Activated CD4-positive, alpha-beta T cell treated with anti-CD3 and anti-CD28 coated beads, Interleukin-10, Interleukin-2, amounts not matched to agents 100 ng/mL and 50 ng/mL, durations not matched to agents 16 hours and 8 hours (primary cell): Measurements from ENCODE around the gene DRICH1.
A peak's percentile ranks its signal among the peaks of the same experiment; 100 is the strongest.
"Not testable (repeated sequence)": the region's sequence is repeated elsewhere in the genome, so short reads cannot be mapped to it uniquely, and the experiment has no call there.

ENCODE experiments used
- DNase-seq: peaks from one replicate; pipeline ENCODE4 v3.0.0-alpha.2; 2020

DRICH1 gene

DNA sequence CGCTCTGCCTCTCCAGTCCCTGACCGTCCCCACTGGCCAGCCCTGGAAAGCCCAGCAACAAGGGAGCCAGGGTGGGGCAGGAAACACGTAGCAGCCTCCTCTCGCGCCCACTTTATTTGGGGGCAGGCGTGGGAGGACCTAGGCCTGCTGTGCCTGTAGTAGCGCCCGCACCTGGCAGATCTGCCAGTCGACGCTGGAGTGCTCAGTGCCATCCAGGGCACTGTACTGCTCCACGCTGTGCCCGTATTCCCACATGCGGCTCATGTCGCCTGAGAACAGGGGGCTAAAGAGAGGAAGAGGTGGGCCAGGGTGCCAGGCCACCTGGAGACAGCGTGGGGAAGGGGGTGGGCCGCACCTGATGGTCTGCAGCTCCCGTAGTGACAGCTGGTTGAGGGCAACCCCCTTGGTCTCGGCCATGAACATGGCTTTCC, 17.0 kb upstream of the DRICH1 start:
- DNase-seq = no peak

DNA sequence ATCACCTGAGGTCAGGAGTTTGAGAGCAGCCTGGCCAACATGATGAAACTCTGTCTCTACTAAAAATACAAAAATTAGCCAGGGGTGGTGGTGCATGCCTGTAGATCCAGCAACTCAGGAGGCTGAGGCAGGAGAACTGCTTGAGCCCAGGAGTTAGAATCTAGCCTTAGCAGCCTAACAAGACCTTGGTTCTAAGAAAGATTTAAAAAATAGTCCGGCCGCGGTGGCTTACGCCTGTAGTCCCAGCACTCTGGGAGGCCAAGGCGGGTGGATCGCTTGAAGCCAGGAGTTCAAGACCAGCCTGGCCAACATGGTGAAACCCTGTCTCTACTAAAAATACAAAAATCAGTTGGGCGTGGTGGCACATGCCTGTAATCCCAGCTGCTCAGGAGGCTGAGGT, 14.4 kb upstream of the DRICH1 start:
- not testable (repeated sequence) for DNase-seq

DNA sequence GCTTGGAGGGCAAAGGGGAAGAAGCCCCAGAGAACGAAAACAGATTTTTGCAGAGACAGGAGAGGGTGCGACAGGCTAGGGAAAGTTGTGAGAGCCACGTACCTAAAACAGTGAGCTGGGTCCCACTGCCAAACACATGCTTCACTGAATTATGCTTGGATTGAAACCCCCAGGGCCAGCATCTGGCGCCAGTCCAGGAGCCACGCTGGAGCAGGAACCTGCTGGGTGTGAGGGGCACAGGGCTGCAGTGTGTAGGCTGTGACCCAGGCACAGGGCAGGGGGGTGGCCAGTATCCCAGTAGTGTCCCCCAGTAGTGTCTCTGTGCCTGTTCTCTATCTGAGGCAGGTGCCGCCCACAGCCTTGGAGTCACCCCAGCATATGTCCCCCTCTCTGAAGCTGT, 8.1 kb upstream of the DRICH1 start:
- DNase-seq = not testable (repeated sequence)

DNA sequence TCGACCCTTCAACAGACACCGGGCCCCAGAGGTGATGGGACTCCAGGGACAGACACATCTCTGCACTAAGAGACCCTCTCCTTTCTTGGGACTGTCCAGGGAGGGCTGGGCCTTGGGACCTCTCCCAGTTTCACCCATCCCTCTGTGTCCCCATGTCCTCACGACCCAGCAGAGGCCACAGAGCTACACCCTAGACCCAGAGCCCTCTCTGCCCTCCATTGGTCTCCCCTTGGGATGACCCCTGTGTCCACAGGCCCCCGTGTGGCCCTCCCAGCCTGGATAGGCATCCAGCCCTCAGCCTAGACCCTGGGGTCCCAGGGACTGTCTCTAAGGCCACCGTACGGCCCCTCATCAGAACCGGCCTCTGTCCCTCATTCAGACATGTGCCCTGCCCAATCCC, 7.5 kb upstream of the DRICH1 start:
- DNase-seq = no peak

DNA sequence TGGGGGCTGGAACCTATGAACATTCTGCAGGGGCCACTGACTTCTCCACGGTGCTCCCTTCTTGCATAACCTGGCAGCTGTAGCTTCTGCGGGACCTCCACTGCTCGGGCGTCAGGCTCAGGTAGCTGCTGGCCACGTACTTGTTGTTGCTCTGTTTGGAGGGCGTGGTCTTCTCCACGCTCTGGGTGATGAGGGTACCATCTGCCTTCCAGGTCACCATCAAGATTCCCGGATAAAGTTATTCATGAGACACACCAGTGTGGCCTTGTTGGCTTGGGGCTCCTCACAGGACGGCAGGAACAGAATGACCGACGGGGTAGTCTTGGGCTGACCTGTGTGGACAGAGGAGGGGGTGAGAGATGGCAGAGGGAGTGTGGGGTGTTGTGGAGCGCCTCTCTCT, 6.5 kb upstream of the DRICH1 start:
- no peak for DNase-seq

DNA sequence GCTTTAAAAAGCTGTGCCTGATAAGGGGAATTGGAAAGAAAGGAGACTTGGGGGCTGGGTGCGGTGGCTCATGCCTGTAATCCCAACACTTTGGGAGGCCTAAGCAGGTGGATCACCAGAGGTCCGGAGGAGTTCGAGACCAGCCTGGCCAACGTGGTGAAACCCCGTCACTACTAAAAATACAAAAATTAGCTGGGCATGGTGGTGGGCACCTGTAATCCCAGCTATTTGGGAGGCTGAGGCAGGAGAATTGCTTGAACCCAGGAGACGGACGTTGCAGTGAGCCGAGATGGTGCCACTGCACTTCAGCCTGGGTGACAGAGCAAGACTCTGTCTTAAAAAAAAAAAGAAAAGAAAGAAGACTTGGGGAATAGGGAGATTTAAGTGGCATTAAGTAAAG, 3.2 kb upstream of the DRICH1 start:
- not testable (repeated sequence) for DNase-seq

DNA sequence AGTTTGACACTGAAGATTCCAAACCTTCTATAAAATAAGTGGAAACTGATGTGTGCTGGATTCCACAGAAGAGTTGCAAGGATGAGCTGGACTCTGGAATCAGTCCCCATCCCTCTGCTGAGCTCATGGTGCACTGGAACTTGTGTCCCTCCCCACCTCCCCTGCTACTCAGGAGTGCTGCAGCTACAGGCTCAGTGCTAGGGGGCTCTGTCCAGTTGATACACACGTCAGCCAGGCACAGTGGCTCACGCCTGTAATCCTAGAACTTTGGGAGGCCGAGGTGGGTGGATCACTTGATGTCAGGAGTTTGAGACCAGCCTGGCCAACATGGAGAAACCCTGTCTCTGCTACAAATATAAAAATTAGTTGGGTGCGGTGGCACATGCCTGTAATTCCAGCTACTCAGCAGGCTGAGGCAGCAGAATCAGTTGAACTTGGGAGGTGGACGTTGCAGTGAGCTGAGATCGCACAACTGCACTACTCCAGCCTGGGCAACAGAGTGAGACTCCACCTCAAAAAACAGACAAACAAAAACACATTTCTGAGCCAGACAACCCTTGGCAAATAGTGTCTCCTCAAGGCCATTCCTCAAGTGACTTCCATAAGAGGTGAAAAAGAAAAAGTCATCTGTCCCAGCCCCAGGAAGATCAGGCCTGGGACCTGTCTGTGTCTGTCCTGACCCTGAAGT, 3.9 kb downstream of the DRICH1 start:
- DNase-seq = not testable (repeated sequence)

DNA sequence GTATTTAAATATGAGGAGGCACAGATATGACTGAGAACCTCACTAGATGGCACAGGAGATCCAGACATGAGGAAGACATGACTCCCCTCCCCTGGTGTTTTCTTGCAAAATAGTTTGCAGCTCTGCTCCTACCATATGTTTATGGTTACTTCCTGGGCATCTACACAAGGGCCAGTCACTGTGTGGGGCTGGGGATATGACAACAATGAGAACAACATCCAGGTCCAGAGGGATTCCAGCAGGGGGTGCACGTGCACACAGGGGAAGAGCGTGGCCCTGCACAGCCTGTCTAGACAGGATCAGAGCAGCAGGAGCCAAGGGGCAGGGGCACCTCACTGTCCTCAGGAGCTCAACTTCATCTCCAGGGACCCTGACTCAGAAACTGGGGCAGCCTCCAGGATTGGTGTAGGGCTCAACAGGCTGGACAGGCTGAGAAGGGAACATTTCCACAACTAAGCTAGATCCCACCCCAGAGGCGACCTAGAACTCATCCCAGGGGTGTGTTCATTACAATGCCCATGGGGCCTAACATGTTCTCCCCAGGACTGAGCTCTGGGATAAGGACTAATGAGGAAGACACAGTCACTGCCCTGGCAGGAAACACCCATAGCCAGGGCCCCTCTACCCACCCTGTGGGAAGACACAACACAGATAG, 4.6 kb downstream of the DRICH1 start:
- DNase-seq = peak; percentile 69

DNA sequence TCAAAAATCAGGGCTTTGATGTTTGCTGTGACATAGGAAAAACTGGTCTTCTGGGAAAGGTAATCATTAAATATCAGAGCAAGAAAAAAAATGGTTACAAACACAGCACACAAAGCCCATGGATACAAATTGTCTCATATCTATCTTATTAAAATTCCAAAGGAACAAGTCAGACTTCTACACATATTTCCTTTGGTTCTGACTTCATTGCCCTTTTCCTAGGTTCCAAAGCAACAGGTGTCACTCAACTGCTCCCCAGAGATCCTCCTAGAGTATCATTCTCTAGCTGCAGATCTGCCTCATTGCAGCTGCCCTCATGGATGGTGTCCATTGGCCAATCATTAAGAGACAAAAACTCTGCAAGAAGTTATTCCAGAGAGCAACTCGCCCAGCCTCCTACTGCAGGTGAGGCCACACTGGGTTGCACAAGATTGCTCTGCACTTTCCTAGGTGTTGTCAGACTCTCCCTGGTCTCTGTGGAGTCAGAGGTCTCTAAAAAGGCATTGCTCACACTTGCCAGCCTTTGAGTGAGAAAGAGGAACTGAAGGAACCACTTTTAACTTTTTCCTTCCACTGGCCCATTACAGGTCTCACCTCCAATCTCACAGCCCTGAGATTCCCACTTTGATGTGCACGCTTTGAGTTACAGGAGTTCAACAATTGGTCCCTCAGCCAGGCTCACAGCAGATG, 5.7 kb downstream of the DRICH1 start:
- no peak for DNase-seq

DNA sequence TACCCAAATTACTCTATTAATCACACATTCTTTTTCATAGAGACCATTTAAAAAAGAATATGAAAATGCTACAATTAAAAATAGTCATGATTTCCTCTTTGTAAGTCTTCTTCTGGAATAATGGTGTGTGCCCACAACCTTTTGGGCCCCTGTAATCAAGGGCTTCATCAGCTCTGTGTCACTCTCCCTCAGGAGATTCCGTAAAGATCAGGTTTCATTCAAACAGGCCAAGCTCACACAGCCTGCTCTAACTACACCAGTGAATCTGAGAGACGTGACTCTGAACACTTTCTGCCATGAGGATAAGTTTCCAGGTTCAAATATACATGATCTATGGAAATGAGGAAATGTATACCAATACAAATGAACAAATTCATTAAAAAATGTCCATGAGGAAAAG, 9.5 kb downstream of the DRICH1 start:
- DNase-seq = no peak

DNA sequence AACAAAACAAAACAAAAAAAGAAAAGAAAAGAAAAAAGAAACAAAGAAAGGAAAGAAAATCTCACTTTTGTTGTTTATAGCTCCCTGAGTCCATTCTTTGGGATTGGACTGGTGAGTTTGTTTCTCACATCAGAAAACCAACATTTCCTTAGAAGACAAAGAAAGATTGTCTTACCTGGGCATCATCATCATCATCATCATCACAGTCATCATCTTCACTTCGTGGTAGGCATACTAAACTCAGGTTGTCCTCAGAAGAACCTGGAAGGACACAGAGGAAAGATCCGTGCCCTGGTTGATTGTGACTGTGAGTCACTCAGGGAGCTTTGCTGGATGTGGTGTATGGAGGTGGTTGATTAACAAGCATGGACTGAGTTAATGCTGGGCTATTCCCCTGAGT, 10.2 kb downstream of the DRICH1 start:
- not testable (repeated sequence) for DNase-seq

DNA sequence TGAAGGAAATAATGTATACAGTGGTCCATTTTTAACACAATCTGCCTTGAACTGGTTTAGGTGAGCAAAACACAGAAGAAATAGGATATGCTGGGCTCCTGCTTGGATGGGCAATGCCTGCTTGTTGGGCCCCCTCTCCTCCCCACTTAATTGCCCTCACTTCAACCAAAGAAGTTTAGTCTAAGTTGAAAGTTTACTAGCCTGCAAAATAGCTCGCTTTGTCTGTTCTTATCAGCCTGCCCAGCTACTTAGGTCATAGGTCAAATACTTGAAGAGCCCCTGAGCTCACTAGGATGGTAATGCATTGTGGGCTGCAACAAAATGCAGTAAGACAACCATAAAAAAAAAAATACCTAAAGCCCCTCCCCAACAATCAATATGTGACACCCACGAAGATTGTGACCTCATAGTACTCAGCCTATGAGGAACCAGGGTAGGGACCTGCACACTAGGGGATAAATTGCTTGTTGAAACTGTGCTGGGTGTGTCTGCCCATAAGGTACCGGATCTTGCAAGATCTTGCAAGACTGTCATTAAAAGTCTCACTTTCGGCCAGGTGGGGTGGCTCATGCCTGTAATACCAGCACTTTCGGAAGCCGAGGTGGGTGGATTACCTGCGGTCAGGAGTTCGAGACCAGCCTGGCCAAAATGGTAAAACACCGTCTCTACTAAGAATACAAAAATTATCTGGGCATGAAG, 10.9 kb downstream of the DRICH1 start:
- DNase-seq = no peak

DNA sequence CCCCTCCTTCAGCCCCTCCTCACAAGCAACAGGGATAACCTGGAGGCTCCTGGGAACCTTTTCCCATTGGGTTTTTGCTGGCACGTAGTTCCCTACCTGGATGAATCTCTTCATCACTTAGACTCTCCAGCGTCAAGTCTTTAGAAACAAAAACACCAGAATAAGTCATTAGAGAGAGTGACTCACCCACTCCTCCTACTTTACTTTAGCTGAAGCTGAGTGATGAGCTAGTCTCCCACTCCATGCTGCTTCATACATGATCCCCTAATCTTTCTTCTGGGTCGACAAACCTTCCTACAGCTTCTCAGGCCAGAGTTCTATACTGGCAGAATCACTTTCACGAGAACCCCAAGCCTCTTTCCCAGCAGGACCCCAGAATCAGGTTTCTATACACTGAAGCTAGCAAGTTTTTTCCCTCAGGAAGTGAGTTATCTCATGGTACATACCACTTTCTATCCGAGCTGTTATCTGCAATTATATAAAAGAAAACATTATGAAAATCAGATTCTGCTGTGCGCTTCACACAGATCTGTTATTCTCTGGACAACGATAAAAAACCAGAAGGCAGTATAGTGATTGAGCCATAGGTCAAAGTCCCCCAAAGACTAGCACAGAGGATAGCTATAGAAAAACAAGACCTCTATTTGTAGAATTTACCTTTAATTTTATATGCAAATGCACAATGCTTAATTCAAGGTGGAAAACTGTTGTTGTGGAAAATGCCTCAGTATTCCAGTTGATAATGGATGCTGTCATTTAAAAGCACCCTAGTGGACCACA, 18.7 kb downstream of the DRICH1 start:
- DNase-seq = no peak

DNA sequence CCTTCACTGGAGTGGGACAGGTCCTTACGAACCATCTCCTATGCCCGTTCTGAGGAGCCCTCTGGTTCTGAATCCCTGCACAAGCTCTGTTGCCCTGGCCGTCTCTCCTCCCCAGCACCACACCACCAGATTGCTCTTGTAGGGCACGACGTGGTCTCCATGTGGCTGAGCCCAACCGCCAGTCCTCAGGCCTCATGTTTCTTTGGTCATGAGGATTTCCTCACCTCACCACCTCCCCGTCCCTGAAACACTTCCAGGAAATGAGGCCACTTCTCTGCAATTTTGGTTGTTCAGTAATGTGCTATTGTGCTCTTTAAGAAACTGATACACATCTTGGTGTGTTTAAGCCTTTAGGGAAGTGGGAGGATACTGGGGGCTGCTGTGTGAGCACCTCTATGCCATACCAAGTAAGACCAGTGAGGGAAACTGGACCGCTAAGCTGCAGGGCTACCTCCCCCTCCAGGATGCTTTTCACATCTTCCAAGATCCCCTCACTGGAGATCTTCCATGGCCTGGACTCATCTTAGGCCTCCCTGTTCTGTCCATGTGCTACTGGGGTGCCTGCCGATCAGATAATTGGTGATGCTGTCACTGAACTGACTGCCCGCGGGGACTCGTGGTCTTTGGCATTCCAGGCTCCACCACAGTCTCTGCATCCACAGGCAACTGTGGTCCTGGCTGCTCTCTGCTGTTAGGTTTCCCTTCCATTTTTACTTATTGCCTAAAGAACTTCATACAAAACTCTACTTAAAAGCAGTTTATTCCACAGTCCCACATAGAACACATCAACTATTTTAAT, 21.9 kb downstream of the DRICH1 start:
- peak; percentile 38 for DNase-seq

DNA sequence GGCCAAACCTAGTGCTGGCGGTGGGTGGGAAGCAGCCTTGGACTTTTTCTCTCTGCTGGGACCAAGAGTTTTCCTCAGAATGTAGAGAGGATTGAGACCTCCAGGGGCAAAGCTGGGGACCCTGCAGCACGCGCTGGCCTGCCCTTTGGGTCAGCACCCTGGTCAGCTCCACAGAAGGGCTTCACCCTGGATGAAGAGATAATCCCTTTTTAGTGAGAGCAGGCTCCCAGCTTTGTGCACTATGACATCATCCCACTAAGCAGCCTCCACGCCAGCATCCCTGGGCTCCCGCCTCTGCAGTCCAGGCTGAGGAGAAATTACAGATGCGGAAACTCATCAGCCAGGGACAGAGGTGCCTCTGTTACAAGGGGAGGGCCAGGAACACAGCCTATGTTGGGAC, 23.5 kb downstream of the DRICH1 start:
- no peak for DNase-seq

DNA sequence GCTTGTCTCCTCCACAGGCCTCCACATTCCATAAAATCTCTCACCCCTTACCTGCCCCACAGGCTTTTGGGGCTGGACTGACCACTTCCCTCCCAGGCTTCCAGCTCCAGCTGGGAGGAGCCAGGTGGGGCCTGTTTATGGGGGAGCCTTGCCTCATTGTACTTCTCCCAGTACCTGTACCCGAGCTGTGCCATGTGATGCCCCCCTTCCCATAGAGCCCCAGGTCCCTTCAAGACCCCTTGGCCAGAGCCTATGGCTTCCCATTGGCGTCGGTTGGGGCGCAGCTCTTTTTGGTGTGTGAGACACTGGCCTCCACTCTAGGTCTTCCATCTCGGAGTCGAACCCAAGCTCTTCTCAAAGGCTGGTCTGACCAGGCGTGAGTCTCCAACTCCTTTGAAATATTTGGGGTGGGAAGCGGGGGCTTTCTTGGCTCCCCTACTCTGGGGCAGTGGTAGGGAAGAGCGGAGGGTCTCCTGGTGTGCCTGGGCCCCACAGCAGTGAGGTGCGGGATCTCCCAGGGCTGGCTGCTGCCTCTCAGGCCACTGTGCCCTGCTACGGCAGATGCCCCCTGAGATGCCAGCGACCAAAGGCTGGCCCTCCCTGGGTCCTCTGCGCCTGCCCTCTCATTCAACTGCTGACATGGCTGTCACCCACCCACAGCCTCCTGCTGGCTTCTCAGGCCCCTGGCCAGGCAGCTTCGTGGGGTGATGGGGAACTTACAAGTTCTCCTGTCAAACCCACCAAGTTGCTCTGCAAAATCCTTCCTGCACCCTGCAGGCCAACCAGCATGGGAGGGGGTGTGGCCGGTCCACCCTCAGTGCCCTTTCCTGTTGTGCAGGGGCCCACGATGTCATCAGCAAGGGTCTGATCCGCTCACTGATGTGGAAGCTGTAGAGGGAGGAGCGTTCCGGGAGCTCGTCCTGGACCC, 25.7 kb downstream of the DRICH1 start:
- no peak for DNase-seq

DNA sequence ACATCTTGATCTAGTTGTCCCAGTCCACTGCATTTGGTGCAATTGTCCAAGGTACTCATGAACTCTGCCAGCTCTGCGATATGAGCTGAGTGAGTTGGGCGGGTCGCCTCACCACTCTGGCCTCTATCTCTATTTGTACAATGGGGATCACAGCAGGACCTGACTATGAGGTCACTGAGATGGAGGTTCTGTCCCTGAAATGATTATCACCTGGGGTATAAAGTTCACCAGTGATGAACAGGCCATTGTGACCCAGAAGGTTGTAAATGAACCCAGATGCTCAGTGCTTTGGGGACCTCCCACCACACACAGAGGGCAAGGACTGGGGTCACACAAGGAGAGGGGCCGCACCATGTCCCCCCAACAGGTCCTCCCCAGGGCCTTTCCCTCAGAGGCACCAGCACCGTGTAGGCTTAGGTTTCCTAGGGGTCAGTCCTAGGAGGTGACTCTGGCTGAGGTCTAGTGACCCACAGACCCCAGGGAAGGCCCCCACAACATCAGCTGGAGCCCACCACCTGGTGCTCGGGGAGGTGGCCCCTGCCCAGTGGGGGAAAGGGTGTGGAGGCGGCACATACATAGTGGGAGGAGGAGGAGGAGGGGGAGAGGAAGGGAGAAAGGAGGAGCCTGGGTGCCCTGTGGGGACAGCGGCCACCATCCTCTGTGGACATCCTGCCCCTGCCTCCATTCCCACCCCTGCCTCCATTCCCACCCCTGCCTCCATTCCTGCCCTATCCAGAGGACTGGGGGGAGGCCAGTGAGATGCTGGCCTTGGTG, 27.0 kb downstream of the DRICH1 start:
- DNase-seq = no peak

DNA sequence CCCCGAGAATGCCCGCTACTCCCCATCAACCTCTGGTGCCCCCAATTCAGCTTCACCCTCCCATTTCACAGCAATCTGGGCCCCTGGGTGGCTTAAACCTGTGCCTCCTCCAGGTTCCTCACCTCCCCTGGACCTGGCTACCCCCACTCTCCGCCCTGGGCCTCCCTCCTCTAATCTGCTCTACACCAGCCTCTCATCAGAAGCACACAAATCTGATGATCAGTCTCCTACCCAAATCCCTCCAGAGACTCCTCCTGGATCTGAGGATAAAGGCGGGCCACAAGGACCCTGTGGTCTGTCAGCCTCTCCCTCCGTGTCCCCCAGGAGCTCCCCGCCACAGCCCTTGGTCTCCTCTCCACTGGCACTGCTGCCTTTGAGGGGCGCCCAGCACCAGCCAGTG, 28.9 kb downstream of the DRICH1 start:
- DNase-seq = no peak

DNA sequence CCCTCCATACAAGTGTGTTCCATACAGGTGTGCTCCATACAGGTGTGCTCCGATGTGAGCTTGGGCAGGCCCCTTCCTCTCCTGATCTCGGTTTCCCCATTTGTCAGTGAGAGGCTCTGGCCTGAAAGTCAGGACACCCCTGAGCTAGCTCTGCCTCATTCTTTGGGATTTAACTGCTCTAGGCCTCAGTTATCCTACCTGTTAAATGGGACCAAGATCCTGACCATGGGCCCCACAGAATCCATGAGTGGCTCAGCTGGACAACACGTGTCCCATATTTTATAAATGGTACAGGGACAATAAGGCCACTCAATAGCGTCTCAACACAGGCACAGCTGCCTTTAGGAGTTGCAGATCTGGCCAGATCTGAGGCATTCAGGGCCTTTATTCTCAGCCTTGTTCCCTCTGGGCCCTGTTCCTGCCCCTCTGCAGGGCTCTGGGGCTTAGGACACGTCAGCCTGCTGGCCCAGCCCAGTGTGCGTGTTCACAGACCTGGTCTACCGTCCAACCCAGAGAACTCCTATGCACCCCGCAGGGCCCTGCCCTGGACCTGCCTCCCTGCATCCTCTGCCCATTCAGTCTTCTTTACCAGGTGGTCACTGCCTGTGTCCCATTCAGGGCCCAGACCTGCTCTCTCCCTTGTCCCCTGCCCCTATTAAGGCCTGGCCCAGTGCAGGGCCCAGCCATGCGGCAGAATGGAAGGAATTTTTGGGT, 33.2 kb downstream of the DRICH1 start:
- DNase-seq = no peak
